ENCODE data around the gene ACADS.

DNA sequence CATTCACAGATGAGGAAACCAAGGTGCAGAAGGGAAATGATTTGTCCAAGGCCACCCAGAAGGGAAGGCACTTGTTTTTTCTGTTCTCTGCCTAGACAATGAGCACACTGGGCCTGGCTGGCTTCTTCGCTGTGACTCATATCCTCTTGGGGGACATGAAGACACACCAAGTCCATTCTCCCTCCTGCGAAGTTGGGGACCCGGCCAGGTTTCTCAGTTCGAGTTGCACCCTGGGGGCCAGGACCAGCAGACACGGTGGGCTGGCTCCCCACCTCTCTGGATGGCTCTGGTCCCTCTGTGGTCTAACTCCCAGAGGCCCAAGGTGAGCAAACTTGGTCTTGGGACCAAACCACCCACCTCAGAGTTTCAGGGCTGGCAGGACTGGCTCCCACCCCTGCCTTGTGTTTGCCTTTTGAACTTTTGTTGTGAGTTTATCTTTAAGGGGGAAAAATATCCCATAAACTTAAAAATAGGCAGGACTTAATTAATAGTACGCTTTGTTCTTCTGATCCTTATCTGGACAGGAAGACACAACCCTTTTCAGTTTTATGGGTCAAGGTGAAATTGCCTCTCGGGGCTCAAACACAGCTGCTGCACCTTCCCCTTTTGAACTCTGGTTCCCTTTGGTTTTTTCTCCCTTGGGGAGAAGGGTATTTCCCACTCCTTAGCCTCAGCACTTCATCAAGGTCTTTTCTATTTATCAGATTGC, 47.7 kb upstream of the ACADS start:
- TF ChIP-seq, protein P1, sequence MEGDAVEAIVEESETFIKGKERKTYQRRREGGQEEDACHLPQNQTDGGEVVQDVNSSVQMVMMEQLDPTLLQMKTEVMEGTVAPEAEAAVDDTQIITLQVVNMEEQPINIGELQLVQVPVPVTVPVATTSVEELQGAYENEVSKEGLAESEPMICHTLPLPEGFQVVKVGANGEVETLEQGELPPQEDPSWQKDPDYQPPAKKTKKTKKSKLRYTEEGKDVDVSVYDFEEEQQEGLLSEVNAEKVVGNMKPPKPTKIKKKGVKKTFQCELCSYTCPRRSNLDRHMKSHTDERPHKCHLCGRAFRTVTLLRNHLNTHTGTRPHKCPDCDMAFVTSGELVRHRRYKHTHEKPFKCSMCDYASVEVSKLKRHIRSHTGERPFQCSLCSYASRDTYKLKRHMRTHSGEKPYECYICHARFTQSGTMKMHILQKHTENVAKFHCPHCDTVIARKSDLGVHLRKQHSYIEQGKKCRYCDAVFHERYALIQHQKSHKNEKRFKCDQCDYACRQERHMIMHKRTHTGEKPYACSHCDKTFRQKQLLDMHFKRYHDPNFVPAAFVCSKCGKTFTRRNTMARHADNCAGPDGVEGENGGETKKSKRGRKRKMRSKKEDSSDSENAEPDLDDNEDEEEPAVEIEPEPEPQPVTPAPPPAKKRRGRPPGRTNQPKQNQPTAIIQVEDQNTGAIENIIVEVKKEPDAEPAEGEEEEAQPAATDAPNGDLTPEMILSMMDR (IDR thresholded peaks at IDR 0.05 in 4 of 5, conservative IDR thresholded peaks at IDR 0.05 in 1 of 5), result no peak
- no peak for TF ChIP-seq POLR2A (IDR thresholded peaks at IDR 0.05)

Data from gastrocnemius medialis (tissue), 4 donors.